ENCODE measurements around the gene NOP58.
"Not testable (repeated sequence)": the region's sequence is repeated elsewhere in the genome, so short reads cannot be mapped to it uniquely, and the experiment has no call there.

NOP58 gene

DNA sequence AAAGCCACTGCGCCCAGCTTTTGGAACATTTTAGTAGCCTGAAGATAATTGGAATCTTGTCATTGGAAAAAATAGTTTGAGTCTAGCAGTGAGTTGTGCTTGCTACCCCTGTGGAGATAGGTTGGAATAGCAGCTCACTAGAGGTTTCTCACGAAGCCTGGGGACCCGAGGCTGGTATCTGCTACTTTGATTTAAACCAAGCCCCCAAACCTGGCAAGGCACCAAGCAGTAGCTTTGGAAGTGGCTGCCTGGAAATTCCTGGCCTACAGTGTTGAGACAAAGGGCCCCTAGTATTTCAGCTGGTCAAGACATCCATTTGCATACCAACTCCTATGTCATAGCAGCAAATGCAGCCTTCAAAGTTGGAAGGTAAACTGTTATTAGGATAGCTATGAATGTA is 42.1 kb downstream of the NOP58 start:
- DNase-seq (ENCODE audit: low read depth) = no peak

DNA sequence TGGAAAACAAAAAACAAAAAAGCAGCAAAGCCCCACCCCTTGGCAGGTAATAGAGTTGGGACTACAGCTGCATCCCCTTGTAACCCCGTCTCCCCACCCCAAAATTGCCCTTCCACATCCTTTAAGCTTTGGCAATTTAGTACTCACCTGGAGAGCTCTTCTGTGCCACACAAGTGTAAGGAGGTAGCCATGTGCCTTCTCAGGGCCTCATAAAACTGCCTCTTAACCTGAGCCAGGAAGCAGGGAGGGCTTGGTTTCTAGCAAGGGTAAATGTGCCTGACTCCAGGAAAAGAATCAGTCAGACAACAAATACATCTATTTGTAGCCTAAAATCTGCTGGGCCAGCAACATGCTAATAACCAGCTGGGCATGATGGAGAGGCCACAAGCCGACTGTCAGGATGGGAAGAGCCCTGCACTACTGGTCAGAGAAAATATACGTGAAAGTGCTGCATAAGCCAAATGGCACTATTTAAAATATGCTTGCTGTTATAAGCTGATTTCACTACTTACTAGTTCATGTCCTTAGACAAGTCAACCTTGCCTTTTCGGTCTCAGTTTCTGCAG is 46.3 kb downstream of the NOP58 start:
- no peak for DNase-seq (ENCODE audit: low read depth)

DNA sequence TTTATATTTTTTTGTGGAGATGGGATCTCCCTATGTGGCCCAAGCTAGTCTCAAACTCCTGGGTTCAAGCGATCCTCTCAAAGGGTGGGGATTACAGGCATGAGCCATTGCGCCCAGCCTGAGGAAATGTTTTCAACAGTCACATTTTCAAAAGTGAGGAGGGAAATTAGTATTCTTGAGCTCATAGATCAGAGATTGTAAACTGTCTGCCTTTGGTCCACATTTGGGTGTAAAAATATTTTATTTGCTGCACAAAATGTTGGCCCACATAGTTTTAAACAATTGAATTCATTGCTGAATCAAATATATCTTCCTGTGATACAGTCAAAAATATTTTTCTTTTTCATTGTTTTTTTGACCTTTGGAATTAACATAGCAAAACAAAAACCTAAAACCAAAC is 48.6 kb downstream of the NOP58 start:
- no peak for DNase-seq (ENCODE audit: low read depth)

DNA sequence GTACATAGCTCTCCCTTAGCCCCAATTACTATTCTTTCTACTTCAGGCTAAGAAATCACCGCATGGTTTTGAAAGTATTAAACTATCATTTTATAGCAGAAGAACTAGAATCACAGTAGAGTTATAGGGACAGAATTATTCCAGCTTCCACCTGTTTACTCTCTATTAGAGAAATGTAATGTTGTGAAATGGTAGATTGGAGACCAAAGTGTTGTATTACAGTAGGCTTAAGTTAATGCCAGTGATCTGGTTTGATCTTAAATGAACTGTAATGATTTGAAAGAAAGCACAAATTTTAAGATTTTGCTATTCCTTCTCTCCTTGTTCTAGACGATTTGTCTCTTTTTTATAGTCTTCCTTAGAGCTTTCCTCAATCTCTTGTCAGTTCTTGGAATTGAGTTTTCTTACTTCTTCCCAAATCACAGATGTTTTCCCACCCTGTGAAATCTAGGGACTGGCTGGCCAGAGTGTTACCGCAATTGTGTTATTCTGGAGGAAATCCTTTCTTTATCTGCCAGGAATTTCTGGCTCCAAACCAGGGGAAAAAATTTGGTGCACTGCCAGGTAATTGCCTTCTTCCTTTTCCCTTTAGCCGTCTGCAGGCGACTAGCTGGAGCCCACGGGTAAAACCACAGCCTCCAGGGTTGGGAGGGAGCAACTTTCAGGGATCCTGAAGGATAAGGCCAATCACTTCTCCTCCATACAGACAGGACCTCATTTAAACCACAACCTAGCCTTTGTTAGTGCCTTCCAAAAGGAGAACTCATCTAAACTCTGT is 51.7 kb downstream of the NOP58 start:
- DNase-seq (ENCODE audit: low read depth) = no peak

DNA sequence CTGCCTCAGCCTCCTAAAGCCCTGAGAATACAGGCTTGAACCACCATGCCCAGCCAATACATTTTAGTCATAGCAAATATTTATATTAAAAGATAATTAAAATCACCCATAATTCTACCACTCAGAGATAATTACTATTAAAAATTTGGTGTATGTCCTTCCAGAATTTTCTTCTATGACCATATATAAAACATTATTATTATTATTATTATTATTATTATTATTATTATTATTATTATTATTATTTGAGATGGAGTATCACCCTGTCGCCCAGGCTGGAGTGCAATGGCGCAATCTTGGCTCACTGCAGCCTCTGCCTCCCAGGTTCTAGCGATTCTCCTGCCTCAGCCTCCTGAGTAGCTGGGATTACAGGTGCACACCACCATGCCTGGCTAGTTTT is 54.8 kb downstream of the NOP58 start:
- not testable (repeated sequence) for DNase-seq (ENCODE audit: low read depth)

DNA sequence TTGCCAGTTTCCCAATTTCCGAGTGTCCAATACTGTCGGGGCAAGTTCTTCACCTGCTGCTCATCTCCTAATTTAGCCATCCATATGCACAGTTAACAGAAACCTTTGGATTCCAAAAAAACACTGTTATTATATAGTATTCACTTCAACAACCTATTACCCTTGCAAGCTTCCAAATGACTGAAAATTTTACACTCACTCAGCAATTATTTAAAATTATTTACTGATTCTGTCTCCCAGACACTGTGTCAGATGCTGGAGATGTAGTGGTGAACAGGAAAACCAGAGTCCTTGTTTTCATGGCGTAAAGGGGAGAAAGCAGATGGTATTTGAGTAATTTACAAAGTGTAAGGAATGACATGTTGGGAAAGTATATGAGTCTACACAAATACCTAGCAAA is 56.9 kb downstream of the NOP58 start:
- no peak for DNase-seq (ENCODE audit: low read depth)

DNA sequence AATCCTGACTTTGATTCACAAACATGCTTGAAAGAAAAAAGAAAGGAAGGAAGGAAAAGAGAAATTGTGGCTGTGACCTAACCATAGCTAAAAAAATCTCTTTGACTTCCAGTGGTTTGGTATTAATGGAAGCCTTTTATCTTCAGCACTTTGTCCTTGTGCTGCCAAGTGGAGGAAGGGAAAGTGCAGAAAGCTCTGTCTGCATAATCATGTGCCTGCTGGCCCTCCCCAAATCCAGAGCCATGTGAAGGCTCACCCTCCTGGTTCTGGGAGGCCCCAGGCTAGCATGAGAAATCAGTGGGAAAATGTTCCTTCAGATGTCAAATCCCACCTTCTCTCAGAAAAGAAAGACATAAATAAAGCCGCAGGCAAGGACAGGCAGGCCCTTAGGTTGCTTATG is 62.3 kb downstream of the NOP58 start:
- no peak for DNase-seq (ENCODE audit: low read depth)

DNA sequence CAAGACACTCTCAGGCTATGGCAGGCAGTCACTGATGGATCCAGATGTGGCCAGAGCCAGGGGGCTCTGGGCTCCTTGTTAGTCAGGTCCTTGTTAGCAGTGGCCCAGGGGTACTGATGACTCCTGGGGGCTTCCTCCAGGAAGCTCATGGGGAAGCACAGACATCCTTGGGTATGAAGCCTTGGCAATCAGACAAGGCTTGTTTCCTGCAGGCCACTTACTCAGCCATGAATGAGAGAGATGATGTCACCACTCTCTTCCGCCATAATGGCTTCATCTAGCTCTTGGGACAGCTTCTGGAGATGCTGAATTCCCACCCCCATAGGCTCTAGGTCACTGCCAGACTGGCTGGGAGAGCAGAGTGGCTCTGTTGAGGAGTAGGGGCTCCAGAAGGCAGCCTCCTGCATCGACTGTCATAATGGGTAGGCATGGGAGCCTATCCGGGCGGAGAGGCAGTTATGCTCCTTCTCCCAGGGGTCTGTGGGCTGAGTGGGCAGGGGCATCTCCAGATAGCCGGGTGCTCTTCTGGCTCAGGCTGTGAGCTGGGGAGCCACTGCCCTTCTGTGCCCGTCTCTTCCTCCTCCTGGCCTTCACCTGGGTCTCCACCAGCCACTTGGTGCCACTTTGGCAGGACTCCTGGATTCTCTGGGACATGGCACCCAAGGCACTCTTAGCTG is 70.4 kb downstream of the NOP58 start:
- no peak for DNase-seq (ENCODE audit: low read depth)

DNA sequence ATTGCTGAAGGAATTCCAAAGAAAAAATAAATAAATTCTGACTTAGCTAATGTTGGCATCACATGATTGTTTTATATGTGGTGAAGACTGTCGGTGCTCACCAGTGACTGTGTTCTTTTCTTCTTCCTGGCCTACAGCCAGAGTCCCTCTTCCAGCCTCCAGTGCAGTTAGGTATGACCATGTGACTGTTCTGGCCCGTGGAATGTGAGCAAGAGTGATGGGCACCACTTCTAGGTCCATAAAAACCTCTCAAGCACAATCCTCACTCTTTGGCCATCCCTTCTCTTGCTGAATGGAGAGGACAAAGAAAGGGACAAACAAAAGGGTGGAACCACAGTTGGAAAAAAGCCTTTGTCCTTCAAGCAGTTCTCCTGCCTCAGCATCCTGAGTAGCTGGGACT is 71.6 kb downstream of the NOP58 start:
- DNase-seq (ENCODE audit: low read depth) = no peak

DNA sequence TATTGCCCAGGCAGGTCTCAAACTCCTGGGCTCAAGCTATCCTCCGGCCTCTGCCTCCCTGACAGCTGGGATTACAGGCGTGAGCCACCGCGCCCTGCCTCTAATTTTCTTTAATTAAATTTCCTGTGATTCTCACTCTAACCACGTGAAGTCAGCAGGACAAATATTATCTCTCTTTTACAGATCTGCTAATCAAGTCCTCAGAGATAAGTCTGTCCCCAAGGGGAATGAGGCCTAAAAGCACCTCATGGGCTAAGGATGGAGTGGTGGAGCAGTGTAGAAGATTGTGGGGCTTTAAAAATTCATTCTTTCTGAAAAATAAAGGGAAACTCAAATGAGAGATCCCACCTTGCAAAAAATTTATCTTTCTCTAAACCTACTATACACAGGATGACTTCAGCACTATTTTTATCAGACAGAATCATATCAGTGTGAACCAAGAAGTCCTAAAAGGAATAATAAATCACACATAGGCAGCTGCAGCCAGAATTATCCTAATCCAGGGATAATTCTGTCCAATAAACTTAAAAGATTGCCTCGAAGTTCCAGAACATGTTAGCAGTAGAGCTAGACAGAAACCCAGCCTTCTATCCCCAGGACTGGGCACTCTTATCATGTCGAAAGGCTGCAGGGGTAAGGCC is 72.3 kb downstream of the NOP58 start:
- no peak for DNase-seq (ENCODE audit: low read depth)

DNA sequence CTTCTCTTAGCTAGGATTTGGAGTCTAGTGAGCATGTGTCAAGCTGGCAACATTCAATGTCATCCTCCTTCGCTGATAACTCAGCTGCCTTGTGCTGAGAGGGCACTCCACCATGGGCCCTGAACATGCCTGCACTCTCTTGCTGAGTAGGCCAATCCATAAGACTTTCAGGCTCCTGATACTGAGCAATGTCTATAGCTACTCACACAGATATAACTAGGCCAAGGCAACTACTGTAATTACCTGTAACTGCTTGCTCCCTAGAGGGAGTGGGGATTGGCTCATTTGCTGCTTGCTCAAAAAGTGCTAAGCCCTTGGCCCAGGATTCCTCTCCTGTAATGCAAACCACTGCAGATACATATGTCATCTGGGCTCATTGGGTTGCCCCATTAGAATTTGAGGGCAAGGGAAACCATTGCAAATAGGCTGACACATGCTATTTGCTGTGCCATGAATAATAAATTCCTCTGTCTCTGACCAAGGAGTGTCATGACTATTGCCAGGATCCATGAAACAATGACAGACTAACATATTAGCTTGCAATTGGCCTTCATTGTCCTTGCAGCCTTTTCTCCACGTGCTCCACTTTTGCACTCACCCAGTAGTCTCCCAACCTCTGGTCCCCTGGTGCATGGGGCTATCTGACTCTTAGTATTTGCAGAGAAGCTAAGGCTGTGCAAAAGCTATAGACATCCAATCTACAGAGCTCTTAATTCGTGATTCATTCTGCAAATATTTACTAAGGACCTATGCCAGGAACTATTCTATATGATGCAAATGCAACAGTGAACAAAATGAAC is 73.7 kb downstream of the NOP58 start:
- no peak for DNase-seq (ENCODE audit: low read depth)

DNA sequence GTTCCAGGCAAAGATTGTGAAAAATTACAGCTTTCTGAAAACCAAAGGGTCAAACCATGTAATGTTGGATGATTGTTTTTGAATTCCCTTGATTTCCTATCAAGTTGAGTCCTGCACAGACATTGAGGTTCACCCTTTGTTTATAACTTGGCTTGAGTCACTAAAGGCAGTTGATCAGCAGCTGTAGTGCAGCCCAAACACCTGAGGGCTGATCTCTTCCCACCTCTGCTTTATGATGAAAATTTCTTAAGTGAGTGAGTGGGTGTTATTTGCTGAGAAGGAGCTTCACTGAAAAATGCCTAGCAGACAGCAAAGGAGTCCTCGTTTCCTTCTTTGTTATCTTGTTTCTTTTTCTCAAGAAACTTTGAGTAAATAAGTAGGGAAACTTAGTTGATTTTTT is 78.6 kb downstream of the NOP58 start:
- DNase-seq (ENCODE audit: low read depth) = no peak

DNA sequence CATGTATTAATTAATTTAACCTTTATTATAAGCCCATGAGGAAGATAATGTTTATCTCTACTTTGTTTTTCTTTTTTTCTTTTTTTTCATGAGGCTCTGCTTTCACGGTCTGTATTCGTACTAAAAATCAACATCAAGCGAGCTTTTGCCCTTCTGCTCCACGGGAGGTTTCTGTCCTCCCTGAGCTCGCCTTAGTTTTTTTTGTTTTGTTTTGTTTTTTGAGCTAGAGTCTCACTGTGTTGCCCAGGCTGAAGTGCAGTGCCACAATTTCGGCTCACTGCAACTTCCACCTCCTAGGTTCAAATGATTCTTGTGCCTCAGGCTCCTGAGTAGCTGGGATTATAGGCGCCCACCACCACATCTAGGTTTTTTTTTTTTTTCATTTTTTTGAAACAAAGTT is 80.6 kb downstream of the NOP58 start:
- no peak for DNase-seq (ENCODE audit: low read depth)

Data from stimulated activated CD4-positive, alpha-beta T cell treated with anti-CD3 and anti-CD28 coated beads, Interleukin-2, amount 100 ng/mL, for 4 hours (primary cell).